Measurements from ENCODE around the gene METTL2A.
"Not testable (repeated sequence)": the region's sequence is repeated elsewhere in the genome, so short reads cannot be mapped to it uniquely, and the experiment has no call there.

Gene METTL2A

DNA sequence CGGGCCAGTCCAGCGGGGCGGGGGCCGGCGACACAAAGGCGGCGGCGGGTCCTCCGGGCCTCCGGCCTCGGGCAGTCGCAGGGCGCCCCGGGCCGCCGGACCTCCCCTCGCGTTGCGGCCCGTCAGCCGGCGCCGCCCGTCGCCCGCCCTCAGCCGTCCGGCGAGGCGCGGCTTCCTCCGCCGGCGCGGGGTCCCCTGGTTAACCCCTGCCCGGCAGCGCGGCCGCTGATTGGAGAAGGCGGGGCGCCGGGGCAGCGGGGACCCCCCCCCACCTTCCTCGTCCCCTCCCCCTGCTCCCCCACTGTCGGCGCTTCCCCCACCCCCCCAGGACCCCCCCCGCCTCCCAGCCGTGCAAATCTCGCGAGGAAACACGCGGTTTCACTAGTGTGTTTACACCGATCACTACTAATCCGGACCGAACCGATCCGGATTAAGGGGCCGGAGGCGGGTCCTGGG, 54.8 kb downstream of the METTL2A start, which contains the start of gene TLK2:
Gene TLK2, plus strand, starts transcription at position 402 of the 456 bp plus-strand sequence. CDS start 2,301 bp downstream, outside the sequence.
- no peaks in the 10 kb centered on the region for H3K27me3 ChIP-seq (ENCODE audit: insufficient read depth, low read depth, severe bottlenecking)
- peak within 1 kb of the TSS; percentile 89 for H3K4me3 ChIP-seq (ENCODE audit: low read depth, low read length)
- peaks cover 17% of the 10 kb centered on the region for H3K36me3 ChIP-seq
- H3K27ac ChIP-seq, result peak within 1 kb of the TSS; percentile 93
- TF ChIP-seq, protein P1, sequence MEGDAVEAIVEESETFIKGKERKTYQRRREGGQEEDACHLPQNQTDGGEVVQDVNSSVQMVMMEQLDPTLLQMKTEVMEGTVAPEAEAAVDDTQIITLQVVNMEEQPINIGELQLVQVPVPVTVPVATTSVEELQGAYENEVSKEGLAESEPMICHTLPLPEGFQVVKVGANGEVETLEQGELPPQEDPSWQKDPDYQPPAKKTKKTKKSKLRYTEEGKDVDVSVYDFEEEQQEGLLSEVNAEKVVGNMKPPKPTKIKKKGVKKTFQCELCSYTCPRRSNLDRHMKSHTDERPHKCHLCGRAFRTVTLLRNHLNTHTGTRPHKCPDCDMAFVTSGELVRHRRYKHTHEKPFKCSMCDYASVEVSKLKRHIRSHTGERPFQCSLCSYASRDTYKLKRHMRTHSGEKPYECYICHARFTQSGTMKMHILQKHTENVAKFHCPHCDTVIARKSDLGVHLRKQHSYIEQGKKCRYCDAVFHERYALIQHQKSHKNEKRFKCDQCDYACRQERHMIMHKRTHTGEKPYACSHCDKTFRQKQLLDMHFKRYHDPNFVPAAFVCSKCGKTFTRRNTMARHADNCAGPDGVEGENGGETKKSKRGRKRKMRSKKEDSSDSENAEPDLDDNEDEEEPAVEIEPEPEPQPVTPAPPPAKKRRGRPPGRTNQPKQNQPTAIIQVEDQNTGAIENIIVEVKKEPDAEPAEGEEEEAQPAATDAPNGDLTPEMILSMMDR (IDR thresholded peaks at IDR 0.05; ENCODE audit: low read depth, low read length), result no peak
- H3K9me3 ChIP-seq (ENCODE audit: severe bottlenecking), result peaks cover 3% of the 10 kb centered on the region
- peak; percentile 87 for DNase-seq

DNA sequence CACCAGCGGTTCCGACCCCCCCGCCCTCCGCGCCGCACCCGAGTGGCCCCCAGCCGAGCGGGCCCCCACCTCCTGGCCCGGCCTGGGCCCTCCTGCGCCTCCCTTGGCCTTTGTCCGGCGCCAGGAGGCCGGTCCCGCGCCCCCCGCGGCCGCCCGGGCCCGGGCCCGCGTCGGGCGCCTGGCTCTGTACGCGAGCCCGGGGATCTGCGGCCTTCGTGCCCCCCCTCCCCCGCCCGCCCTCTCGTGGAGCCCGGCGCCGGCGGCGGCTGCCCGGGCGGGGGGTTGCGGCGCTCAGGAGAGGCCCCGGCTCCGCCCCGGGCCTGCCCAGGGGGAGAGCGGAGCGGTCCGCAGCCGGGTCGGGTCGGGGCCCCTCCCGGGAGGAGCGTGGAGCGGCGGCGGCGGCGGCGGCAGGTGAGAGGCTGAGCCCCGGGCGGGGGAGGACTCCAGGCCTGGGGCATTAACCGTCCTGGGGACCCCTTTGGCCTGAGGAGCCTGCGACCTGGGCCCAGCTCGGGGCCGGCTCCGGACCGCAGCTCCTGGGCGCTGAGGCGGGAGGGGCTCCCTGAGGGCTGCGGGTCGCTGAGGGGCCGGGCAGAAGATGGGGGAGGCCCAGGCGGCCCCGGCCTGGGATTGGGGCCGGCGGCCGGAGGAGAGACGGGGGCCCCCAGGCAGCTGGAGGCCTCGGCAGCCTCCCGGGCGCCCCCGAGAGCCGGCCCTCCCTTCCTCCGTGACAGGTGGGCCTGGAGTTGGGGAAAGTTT, 55.4 kb downstream of the METTL2A start:
- not testable (repeated sequence) for H3K27me3 ChIP-seq (ENCODE audit: insufficient read depth, low read depth, severe bottlenecking); H3K9me3 ChIP-seq (ENCODE audit: severe bottlenecking)
- Histone ChIP-seq H3K36me3 (peaks cover 19% of the 10 kb centered on the region), H3K27ac (peak overlapping the region; percentile 93), H3K4me3 (ENCODE audit: low read depth, low read length) (peak overlapping the region; percentile 89)
- DNase-seq, result peak; percentile 41

DNA sequence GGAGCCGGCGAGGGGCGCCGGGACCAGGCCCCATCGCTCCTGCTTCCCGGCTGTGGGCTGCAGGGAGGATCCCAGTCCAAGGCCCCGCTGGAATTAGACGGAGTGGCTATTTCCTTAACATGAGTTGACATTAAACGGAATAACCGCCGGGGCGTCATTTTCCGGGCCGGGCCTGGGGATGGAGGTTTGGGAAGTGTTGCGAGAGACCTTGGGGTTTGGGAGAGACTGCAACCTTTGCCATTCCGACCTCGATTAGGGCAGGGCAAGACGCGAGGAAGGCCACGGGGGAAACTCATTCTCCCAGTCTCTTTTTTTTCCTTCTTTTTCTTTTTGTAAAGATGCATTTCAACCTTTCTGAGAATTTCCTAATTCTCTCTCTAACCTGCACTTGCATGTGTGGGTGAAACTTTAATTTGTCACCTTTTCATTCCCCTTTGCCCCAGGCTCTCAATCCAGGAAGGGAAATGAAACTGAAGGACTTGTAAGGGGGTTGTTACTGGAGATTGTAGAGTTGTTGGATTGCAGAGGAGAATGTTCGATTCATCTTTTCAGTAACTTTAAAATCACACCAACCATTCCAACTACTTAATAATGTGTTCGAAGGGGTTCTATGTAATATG, 56.1 kb downstream of the METTL2A start:
- H3K9me3 ChIP-seq (ENCODE audit: severe bottlenecking); H3K27me3 ChIP-seq (ENCODE audit: insufficient read depth, low read depth, severe bottlenecking): not testable (repeated sequence)
- DNase-seq, result peak; percentile 41
- Histone ChIP-seq H3K4me3 (ENCODE audit: low read depth, low read length) (peak overlapping the region; percentile 89), H3K27ac (peak overlapping the region; percentile 93), H3K36me3 (peaks cover 23% of the 10 kb centered on the region)

DNA sequence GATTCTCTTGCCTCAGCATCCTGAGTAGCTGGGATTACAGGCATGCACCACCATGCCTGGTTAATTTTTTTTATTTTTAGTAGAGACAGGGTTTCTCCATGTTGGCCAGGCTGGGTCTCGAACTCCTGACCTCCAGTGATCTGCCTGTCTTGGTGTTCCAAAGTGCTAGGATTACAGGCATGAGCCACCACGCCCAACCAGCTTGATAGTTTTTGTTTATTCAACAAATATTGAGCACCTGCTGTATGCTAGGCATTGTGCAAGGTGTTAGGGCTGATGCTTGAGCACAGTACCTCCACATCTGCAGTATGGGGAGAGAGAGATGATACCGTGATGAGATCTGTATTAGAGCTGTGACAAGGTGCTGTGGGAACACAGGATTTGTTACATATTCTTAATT, 58.9 kb downstream of the METTL2A start:
- H3K9me3 ChIP-seq (ENCODE audit: severe bottlenecking); H3K27me3 ChIP-seq (ENCODE audit: insufficient read depth, low read depth, severe bottlenecking); H3K4me3 ChIP-seq (ENCODE audit: low read depth, low read length); DNase-seq; H3K27ac ChIP-seq: not testable (repeated sequence)
- H3K36me3 ChIP-seq, result peaks cover 33% of the 10 kb centered on the region

DNA sequence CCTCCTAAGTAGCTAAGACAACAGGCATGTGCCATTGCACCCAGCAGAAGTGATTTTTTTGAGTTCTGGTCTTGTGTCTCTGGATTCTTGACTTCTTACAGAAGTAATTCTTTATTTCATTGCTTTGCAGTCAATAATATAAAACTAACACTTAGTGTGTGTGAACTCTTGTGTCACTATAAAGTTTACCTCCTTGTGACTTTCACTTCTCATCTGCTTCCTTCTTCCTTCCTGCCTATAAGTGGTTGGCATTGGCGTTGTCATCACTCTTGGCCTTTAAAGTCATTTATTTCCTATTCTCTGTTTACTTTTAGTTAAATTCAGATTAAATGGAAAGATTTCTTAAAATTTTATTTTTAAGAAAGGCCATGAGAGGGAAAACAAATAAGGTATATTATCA, 67.3 kb downstream of the METTL2A start:
- not testable (repeated sequence) for H3K9me3 ChIP-seq (ENCODE audit: severe bottlenecking); DNase-seq; H3K27ac ChIP-seq; H3K4me3 ChIP-seq (ENCODE audit: low read depth, low read length); H3K27me3 ChIP-seq (ENCODE audit: insufficient read depth, low read depth, severe bottlenecking)
- peaks cover 24% of the 10 kb centered on the region for H3K36me3 ChIP-seq

DNA sequence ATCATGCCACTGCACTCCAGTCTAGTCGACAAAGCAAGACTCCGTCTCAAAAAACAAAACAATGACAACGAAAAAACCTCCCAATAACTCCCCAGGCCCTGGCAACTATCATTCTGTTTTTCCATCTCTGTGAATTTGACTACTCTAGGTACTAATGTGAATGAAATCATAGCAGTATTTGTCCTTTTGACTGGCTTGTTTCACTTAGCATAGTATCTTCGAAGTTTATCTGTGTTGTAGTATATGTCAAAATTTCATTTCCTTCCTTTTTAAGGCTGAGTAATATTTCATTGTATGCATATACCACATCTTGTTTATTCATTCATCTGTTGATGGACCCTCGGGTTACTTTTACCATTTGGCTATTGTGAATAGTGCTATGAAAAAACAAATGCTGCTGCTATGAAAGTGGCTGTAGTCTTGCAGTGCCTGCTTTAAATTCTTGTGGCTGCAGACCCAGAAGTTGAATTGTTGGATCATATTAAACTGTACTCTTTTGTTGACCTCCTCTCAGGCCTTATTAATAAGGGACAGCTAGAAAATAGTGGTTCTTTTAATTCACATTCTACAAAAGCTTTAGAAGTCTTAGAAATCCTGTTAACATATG, 69.5 kb downstream of the METTL2A start:
- not testable (repeated sequence) for H3K27me3 ChIP-seq (ENCODE audit: insufficient read depth, low read depth, severe bottlenecking)
- H3K36me3 ChIP-seq, result peaks cover 11% of the 10 kb centered on the region

DNA sequence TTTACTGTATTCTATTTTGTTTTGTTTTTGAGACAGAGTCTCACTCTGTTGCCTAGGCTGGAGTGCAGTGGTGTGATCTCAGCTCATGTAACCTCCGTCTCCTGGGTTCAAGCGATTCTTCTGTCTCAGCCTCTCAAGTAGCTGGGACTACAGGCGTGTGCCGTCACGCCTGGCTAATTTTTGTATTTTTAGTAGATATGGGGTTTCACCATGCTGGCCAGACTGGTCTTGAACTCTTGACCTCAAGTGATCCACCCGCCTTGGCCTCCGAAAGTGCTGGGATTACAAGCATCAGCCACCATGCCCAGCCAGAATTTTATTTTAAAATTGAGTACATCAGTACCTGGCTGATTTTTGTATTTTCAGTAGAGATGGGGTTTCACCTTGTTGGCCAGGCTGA, 70.4 kb downstream of the METTL2A start:
- H3K9me3 ChIP-seq (ENCODE audit: severe bottlenecking), result not testable (repeated sequence)

More for the DNA sequence above, 69.5 kb downstream of the METTL2A start:
- not testable (repeated sequence) for DNase-seq; H3K27ac ChIP-seq; H3K9me3 ChIP-seq (ENCODE audit: severe bottlenecking); H3K4me3 ChIP-seq (ENCODE audit: low read depth, low read length)

DNA sequence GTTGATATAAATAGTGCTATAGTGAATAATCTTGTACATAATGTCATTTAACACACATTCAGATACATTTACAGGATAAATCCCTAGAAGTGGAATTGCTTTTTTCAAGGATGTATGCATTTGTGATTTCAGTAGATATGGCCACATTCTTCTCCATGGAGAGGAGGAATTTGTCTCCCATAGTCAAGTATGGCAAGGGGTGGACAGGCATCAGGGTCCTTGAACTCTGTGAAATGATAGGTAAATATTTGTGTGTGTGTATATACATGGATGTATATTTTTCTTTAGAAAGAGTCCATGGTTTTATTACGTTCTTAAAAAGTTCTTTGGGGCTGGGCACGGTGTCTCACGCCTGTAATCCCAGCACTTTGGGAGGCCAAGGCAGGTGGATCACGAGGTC, 72.6 kb downstream of the METTL2A start:
- H3K9me3 ChIP-seq (ENCODE audit: severe bottlenecking); H3K4me3 ChIP-seq (ENCODE audit: low read depth, low read length); DNase-seq; H3K27me3 ChIP-seq (ENCODE audit: insufficient read depth, low read depth, severe bottlenecking); H3K27ac ChIP-seq: not testable (repeated sequence)
- H3K36me3 ChIP-seq, result peaks cover 10% of the 10 kb centered on the region

More for the DNA sequence above, 70.4 kb downstream of the METTL2A start:
- H3K36me3 ChIP-seq, result peaks cover 13% of the 10 kb centered on the region
- not testable (repeated sequence) for H3K27me3 ChIP-seq (ENCODE audit: insufficient read depth, low read depth, severe bottlenecking); DNase-seq; H3K27ac ChIP-seq; H3K4me3 ChIP-seq (ENCODE audit: low read depth, low read length)

DNA sequence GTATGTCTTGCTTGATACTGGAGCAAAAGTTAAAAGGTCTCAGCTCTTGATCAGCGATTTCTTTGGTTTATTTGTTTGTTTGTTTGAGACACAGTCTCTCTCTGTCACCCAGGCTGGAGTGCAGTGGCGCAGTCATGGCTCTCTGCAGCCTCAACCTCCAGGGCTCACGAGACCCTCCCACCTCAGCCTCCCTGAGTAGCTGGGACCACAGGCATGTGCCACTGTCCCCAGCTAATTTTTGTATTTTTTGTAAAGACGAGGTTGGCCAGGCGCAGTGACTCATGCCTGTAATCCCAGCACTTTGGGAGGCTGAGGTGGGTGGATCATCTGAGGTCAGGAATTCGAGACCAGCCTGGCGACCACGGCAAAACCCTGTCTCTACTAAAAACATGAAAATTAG, 75.1 kb downstream of the METTL2A start:
- not testable (repeated sequence) for DNase-seq; H3K27me3 ChIP-seq (ENCODE audit: insufficient read depth, low read depth, severe bottlenecking); H3K9me3 ChIP-seq (ENCODE audit: severe bottlenecking); H3K27ac ChIP-seq; H3K4me3 ChIP-seq (ENCODE audit: low read depth, low read length)
- peaks cover 10% of the 10 kb centered on the region for H3K36me3 ChIP-seq

Measured in WERI-Rb-1 (cell line).